PC-9 (cell line): Measurements from ENCODE around the gene ZNF415.

ENCODE experiments used
- CTCF ChIP-seq: fragments of 200-600 bp; sonication (generic); conservative IDR thresholded peaks from 2 replicates; pipeline ENCODE4 v1.6.1; 2017; ENCODE audit warnings: mixed run types, antibody characterized with exemption, mild to moderate bottlenecking, moderate library complexity
- EZH2 ChIP-seq: fragments of 200-600 bp; sonication (generic); IDR thresholded peaks from 2 replicates; pipeline ENCODE4 v1.8.0; 2017; ENCODE audit warnings: antibody characterized with exemption, low read depth

DNA sequence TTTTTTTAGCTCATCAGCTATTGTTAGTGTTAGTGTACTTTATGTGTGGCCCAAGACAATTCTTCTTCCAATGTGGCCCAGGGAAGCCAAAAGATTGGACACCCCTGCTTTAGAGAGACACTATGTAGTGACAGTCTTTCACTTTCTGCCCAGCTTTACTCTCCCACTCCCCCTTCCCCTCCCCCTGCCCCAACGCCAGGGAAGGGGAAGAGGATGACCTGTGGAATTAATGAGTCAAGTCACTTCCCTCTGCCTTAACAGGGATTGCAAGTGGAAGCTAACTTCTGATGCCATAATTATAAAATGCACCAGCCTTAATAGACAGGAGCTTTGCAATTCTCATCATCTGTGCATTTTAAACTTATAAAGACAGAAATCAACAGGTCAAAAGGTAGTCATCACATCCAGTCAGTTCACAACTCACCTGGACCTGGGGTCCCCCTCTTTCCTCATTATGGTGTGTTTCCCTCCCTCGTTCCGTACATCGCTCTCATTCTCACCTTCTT, 1.6 kb downstream of the ZNF415 start:
- no peak for TF ChIP-seq CTCF
- no peak for TF ChIP-seq EZH2
